BE2C (cell line): ENCODE measurements around the gene DENND4C.
"Not testable (repeated sequence)": the region's sequence is repeated elsewhere in the genome, so short reads cannot be mapped to it uniquely, and the experiment has no call there.

Experiments used
- DNase-seq: peaks from one replicate; pipeline ENCODE4 v3.0.0-alpha.2; 2020
- H3K27me3 ChIP-seq: fragments of 250-450 bp; sonication (Bioruptor Pico); 2 replicates; pipeline ENCODE4 v1.5.1; 2020; ENCODE audit warnings: mild to moderate bottlenecking
- H3K36me3 ChIP-seq: fragments of 250-450 bp; sonication (Bioruptor Pico); 2 replicates; pipeline ENCODE4 v1.5.1; 2020; ENCODE audit warnings: mild to moderate bottlenecking
- H3K4me1 ChIP-seq: fragments of 250-450 bp; sonication (Bioruptor Pico); 2 replicates; pipeline ENCODE4 v1.5.1; 2020
- H3K4me3 ChIP-seq: 2 replicates; pipeline ENCODE4 v1.5.1; 2011; ENCODE audit warnings: low read depth, low read length
- H3K9me3 ChIP-seq: fragments of 250-450 bp; sonication (Bioruptor Pico); 2 replicates; pipeline ENCODE4 v1.5.1; 2020
- TF ChIP-seq, protein P1 (sequence below): IDR thresholded peaks from 2 replicates; pipeline ENCODE4 v1.5.1; 2012; ENCODE audit warnings: mild to moderate bottlenecking, low read depth, low read length

Gene DENND4C

DNA sequence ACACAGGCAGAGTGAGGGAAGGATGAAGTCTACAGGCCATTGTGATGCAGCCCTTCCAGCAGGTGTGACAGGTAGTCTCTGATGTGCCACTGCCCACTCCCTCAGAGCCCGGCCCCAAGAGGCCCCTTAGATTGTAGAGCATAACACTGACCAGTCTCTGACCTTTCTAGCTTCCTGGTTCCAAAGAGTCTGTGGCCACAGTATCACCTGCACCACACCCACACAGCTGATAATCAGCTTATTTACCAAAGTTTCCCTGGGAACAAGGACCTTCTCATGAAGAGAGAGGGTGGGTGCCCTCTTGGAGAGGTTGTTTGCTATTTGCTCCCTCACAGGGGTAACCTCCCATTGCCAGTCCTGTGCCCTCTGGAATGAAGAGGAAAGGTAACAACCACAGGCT, 167.4 kb downstream of the DENND4C start:
- TF ChIP-seq, protein P1, sequence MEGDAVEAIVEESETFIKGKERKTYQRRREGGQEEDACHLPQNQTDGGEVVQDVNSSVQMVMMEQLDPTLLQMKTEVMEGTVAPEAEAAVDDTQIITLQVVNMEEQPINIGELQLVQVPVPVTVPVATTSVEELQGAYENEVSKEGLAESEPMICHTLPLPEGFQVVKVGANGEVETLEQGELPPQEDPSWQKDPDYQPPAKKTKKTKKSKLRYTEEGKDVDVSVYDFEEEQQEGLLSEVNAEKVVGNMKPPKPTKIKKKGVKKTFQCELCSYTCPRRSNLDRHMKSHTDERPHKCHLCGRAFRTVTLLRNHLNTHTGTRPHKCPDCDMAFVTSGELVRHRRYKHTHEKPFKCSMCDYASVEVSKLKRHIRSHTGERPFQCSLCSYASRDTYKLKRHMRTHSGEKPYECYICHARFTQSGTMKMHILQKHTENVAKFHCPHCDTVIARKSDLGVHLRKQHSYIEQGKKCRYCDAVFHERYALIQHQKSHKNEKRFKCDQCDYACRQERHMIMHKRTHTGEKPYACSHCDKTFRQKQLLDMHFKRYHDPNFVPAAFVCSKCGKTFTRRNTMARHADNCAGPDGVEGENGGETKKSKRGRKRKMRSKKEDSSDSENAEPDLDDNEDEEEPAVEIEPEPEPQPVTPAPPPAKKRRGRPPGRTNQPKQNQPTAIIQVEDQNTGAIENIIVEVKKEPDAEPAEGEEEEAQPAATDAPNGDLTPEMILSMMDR: no peak
- Histone ChIP-seq H3K36me3 (no peaks in the 10 kb centered on the region), H3K9me3 (no peaks in the 10 kb centered on the region)

GRCh38 chr9:19403231-19403630, 172.7 kb downstream of the DENND4C start:
- not testable (repeated sequence) for H3K4me1 ChIP-seq, H3K9me3 ChIP-seq, H3K36me3 ChIP-seq, H3K27me3 ChIP-seq, DNase-seq, H3K4me3 ChIP-seq

More for the DNA sequence above, 167.4 kb downstream of the DENND4C start:
- Histone ChIP-seq H3K4me1 (no peaks in the 10 kb centered on the region), H3K4me3 (no peak overlapping the region), H3K27me3 (no peaks in the 10 kb centered on the region)
- no peak for DNase-seq

DNA sequence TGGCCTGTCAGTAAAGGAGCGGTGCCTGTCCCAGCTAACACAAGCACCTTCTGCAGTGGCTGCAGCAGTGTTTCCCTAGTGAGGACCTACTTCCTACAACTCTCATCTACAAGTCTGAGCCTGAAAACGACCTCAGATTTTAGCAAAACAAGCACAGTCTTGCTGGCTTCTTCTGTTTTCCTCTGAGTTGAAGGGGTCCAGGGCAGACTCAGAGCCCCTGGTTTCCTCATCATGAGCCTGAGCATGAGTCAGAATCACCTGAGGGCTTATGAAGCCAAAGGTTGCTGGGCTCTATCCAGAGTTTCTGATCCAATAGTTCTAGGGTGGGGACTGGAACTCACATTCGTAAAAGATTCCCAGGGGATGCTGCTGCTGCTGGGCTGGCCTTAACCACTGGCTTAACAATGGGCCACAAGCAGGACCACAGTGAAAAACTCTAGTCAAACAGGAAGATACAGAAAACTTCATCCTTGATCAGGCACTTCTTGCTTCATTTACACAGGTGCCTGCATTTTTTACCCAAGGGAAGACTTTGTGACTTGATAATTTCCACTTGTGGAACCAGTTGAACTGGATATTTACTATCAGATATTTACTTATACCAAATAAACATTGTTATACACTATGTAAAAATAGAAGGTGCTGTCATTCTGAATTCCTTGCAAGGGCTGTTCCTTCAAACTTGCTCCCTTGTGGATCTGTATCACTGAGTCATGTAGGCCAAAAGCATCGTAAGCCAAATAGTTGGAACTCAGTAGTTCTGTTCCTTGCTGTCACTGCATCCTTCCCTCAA, 174.0 kb downstream of the DENND4C start:
- no peaks in the 10 kb centered on the region for H3K36me3 ChIP-seq
- TF ChIP-seq, protein P1: no peak
- no peaks in the 10 kb centered on the region for H3K4me1 ChIP-seq
- H3K9me3 ChIP-seq: no peaks in the 10 kb centered on the region
- DNase-seq: no peak
- no peak overlapping the region for H3K4me3 ChIP-seq
- H3K27me3 ChIP-seq: no peaks in the 10 kb centered on the region

DNA sequence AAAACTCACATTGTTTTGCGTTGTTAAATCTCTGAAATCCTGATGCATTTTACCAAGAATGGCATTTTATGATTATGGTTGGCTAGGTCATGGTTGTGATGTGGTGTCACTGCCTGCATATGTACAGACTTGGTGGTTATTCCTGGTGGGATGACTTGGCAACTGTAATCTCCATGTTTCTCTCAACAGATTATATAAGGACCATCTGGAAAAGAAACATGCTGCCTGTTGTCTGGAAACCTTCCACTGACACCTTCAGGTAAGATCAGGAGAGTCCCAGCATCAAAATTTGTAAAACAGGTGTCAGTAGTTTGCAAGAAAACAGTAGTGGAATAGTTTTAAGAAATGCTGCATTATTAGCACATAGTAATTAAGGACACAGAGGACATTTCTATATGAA, 175.3 kb downstream of the DENND4C start:
- TF ChIP-seq, protein P1: no peak
- no peak for DNase-seq

GRCh38 chr9:19408316-19408692, 177.8 kb downstream of the DENND4C start:
- Histone ChIP-seq H3K36me3 (no peaks in the 10 kb centered on the region), H3K9me3 (no peaks in the 10 kb centered on the region), H3K27me3 (no peaks in the 10 kb centered on the region), H3K4me3 (peak overlapping the region; percentile 90), H3K4me1 (no peaks in the 10 kb centered on the region)
- TF ChIP-seq, protein P1: no peak
- DNase-seq: no peak

More for the DNA sequence above, 175.3 kb downstream of the DENND4C start:
- Histone ChIP-seq H3K27me3 (no peaks in the 10 kb centered on the region), H3K36me3 (no peaks in the 10 kb centered on the region), H3K4me3 (no peak overlapping the region), H3K4me1 (no peaks in the 10 kb centered on the region), H3K9me3 (no peaks in the 10 kb centered on the region)

DNA sequence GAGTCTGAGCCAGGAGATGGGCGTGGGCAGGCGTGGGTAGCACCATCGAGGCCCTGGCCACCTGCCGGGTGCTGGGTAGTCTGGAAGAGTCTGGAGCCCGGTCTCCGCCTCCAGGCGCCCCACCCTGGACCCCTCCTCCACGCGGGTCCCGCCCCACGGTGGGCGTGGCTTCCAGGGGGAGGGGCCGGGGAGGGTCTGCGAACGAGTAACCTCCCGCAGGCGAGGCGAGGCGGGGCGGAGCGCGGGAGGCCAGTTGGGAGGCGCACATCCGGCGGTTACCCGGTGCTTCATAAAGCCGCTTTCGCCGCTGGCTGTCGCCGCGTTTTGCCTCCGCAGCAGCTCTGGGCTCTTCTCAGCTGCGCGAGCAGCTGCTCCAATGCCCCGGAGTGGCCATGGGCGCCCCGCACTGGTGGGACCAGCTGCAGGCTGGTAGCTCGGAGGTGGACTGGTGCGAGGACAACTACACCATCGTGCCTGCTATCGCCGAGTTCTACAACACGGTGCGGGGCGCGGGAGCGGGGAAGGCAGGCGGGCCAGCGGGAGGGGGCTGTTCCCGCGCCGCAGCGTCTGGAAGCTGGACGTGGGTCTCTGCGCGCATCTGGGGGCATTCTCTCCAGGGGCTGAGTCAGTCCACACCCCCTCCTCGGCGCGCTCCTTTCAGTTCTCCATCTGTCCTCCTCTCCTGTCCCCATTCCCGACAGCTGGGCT, 178.4 kb downstream of the DENND4C start, which contains the start of gene ACER2:
ACER2 (plus strand) TSS at position 317 of the 708 bp plus-strand sequence; CDS start at position 393, 76 bp downstream.
- H3K4me1 ChIP-seq: no peaks in the 10 kb centered on the region

More for the DNA sequence above, 178.4 kb downstream of the DENND4C start, which contains the start of gene ACER2:
- H3K27me3 ChIP-seq: no peaks in the 10 kb centered on the region
- no peaks in the 10 kb centered on the region for H3K9me3 ChIP-seq
- DNase-seq: peak; percentile 98
- H3K36me3 ChIP-seq: no peaks in the 10 kb centered on the region
- H3K4me3 ChIP-seq: peak within 1 kb of the TSS; percentile 90
- TF ChIP-seq, protein P1: peak; percentile 23; the same call in 1 of the 2 replicates
